IMR-90 (cell line): ENCODE results near the gene ZNF609.

ENCODE experiments used
- CTCF ChIP-seq: conservative IDR thresholded peaks from 2 replicates; pipeline ENCODE4 v1.5.1; 2012; ENCODE audit warnings: mild to moderate bottlenecking, low read depth, low read length, improper control_type of control experiment
- POLR2A ChIP-seq: IDR thresholded peaks from 2 replicates; pipeline ENCODE4 v1.6.1; 2012; ENCODE audit warnings: mild to moderate bottlenecking, low read depth, low read length
- RAD21 ChIP-seq: IDR thresholded peaks from 2 replicates; pipeline ENCODE4 v1.6.1; 2012; ENCODE audit warnings: low read length, improper control_type of control experiment
- RCOR1 ChIP-seq: IDR thresholded peaks from 2 replicates; pipeline ENCODE4 v1.6.1; 2012; ENCODE audit warnings: mild to moderate bottlenecking, low read length, improper control_type of control experiment; ENCODE audit not compliant: insufficient replicate concordance
- RFX5 ChIP-seq: IDR thresholded peaks from 2 replicates; pipeline ENCODE4 v1.8.0; 2012; ENCODE audit warnings: low read depth, mild to moderate bottlenecking, low read length, moderate library complexity
- SMC3 ChIP-seq: fragments of 150-350 bp; IDR thresholded peaks from 2 replicates; pipeline ENCODE4 v1.6.1; 2016; ENCODE audit warnings: low read depth, mild to moderate bottlenecking, antibody characterized with exemption, low read length, moderate library complexity

- TF ChIP-seq POLR2A: no peak
- TF ChIP-seq CTCF: no peak
- TF ChIP-seq RCOR1: no peak
- TF ChIP-seq SMC3: no peak
- TF ChIP-seq RFX5: no peak
- no peak for TF ChIP-seq RAD21
Observed at GRCh38 chr15:64682255-64682654, 221.9 kb downstream of the ZNF609 start.
